Measurements from ENCODE around the gene IFI6.
"Not testable (repeated sequence)": the region's sequence is repeated elsewhere in the genome, so short reads cannot be mapped to it uniquely, and the experiment has no call there.

IFI6 gene

DNA sequence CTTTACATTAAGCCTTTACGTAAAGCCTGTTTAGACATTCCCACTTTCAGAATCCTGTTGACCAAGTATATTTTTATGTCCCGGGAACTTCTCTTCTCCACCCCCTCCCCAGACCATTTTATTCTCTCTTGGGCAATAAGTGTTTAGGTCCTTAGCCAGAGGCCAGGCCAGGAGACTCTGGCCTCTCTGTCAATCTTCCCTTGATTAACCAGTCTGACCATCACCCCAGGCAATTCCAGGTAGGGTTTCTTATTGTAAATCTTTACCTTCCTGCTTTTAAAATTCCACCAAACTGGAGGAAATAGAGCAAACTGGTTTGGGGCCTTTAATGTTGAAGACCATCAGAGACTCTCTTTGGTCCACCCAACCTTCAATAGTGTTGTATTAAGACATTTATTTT, 12.2 kb upstream of the IFI6 start:
- no peak overlapping the region for H3K4me3 ChIP-seq (replicated peaks in 1 of 2; ENCODE audit: low read depth in 2 of 2, low read length in 2 of 2)
- TF ChIP-seq, protein P1, sequence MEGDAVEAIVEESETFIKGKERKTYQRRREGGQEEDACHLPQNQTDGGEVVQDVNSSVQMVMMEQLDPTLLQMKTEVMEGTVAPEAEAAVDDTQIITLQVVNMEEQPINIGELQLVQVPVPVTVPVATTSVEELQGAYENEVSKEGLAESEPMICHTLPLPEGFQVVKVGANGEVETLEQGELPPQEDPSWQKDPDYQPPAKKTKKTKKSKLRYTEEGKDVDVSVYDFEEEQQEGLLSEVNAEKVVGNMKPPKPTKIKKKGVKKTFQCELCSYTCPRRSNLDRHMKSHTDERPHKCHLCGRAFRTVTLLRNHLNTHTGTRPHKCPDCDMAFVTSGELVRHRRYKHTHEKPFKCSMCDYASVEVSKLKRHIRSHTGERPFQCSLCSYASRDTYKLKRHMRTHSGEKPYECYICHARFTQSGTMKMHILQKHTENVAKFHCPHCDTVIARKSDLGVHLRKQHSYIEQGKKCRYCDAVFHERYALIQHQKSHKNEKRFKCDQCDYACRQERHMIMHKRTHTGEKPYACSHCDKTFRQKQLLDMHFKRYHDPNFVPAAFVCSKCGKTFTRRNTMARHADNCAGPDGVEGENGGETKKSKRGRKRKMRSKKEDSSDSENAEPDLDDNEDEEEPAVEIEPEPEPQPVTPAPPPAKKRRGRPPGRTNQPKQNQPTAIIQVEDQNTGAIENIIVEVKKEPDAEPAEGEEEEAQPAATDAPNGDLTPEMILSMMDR (IDR thresholded peaks at IDR 0.05; ENCODE audit: low read depth, low read length) = no peak
- DNase-seq (ENCODE audit: low read depth in 2 of 2) = no peak

DNA sequence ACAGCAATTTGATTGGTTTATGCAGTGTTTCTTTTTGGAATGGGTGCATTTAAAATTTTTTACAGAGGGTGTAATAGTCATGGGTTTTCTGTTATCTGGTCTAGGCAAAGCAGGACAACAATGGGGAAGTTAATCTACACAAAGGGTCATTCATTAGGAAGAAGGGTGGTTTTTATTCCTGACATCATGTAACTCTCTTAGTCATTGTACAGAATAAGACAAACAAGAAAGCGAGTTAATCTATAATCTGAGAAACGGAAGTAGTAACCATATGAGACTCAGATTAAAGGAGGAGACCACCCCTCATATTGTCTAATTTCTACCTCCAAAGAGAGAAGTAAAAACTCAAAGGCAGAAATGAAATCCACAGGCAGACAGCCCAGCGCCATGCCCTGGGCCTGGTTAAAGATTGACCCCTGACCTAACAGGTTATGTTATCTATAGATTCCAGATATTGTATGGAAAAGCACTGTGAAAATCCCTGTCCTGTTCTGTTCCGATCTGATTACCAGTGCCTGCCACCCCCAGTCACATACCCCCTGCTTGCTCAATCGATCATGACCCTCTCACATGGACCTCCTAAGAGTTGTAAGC, 10.5 kb upstream of the IFI6 start:
- no peak for DNase-seq (ENCODE audit: low read depth in 2 of 2)
- no peak overlapping the region for H3K4me3 ChIP-seq (replicated peaks in 1 of 2; ENCODE audit: low read depth in 2 of 2, low read length in 2 of 2)
- TF ChIP-seq, protein P1 (IDR thresholded peaks at IDR 0.05; ENCODE audit: low read depth, low read length) = no peak

- H3K4me3 ChIP-seq (replicated peaks in 1 of 2; ENCODE audit: low read depth in 2 of 2, low read length in 2 of 2); DNase-seq (ENCODE audit: low read depth in 2 of 2): not testable (repeated sequence)
These were observed 9.6 kb upstream of the IFI6 start for GRCh38 chr1:27681580-27681979.

DNA sequence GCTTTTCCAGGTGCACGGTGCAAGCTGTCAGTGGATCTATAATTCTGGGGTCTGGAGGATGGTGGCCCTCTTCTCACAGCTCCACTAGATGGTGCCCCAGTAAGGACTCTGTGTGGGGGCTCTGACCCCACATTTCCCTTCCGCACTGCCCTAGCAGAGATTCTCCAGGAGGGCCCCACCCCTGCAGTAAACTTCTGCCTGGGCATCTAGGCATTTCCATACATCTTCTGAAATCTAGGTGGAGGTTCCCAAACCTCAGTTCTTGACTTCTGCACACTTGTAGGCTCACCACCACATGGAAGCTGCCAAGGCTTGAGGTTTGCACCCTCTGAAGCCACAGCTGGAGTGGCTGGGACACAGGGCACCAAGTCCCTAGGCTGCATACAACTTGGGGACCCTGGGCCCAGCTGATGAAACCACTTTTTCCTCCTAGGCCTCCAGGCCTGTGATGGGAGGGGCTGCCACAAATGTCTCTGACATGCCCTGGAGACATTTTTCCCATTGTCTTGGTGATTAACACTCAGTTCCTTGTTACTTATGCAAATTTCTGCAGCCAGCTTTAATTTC, 8.3 kb upstream of the IFI6 start:
- DNase-seq (ENCODE audit: low read depth in 2 of 2); H3K4me3 ChIP-seq (replicated peaks in 1 of 2; ENCODE audit: low read depth in 2 of 2, low read length in 2 of 2): not testable (repeated sequence)

DNA sequence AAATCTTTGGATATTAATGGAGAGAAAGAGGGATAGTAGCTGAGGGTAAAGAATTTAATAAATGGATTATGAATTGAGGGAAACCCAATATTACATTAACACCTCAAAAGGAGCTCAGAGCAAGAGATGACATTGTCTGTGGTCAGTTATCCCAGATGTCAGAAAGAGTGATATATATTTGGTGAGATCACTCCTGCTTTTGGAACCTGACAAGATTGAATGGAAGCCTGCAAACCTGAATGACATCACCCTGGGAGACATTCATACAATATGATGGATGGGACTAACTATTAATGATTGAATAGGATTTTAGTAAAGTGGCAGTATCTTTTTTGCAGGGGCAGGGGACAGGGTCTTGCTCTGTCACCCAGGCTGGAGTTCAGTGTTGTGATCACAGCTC, 6.8 kb upstream of the IFI6 start:
- TF ChIP-seq, protein P1 (IDR thresholded peaks at IDR 0.05; ENCODE audit: low read depth, low read length) = no peak
- no peak for DNase-seq (ENCODE audit: low read depth in 2 of 2)

GRCh38 chr1:27676410-27676809, 4.4 kb upstream of the IFI6 start:
- DNase-seq (ENCODE audit: low read depth in 2 of 2) = no peak
- TF ChIP-seq, protein P1 (IDR thresholded peaks at IDR 0.05; ENCODE audit: low read depth, low read length) = no peak
- no peak overlapping the region for H3K4me3 ChIP-seq (replicated peaks in 1 of 2; ENCODE audit: low read depth in 2 of 2, low read length in 2 of 2)

More for the DNA sequence above, 6.8 kb upstream of the IFI6 start:
- no peak overlapping the region for H3K4me3 ChIP-seq (replicated peaks in 1 of 2; ENCODE audit: low read depth in 2 of 2, low read length in 2 of 2)

DNA sequence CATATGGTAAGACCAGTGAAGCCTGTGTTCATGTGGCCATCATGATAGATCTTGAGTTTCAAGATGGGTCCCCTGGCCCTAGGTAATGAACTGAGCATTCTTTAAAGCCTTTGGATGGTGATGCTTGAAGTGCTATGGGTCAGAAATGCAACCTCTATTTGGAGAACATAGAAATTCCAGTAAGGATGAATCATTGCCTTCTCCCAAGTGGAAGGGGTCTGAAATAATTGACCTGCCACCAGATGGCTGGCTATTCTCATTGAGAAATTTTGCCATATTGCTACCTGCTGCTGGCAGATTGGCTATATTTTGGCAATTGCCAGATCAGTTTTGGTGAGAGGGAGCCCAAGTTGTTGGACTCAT, 739 bp upstream of the IFI6 start:
- TF ChIP-seq, protein P1 (IDR thresholded peaks at IDR 0.05; ENCODE audit: low read depth, low read length) = no peak
- H3K4me3 ChIP-seq (replicated peaks in 1 of 2; ENCODE audit: low read depth in 2 of 2, low read length in 2 of 2) = peak overlapping the region; percentile 38 to 70
- DNase-seq (ENCODE audit: low read depth in 2 of 2) = peak; percentile 41 to 53

GRCh38 chr1:27669876-27670275, 2.1 kb downstream of the IFI6 start:
- no peak overlapping the region for H3K4me3 ChIP-seq (replicated peaks in 1 of 2; ENCODE audit: low read depth in 2 of 2, low read length in 2 of 2)
- no peak for DNase-seq (ENCODE audit: low read depth in 2 of 2)

More at GRCh38 chr1:27669876-27670275, 2.1 kb downstream of the IFI6 start:
- TF ChIP-seq, protein P1 (IDR thresholded peaks at IDR 0.05; ENCODE audit: low read depth, low read length) = no peak
